ENCODE data around the gene ZNF540.
A peak's percentile ranks its signal among the peaks of the same experiment; 100 is the strongest.

The ZNF540 gene

GRCh38 chr19:37593996-37594303 is 726 bp upstream of the ZNF540 start:
- H3K27me3 ChIP-seq (ENCODE audit: insufficient read depth, poor library complexity, severe bottlenecking): no peaks in the 10 kb centered on the region
- DNase-seq (ENCODE audit: low read depth in 1 of 2, low spot score in 1 of 2): peak in 1 of 2 experiments; percentile 4
- TF ChIP-seq SPI1 (IDR thresholded peaks at IDR 0.05; ENCODE audit: borderline replicate concordance, low read depth): no peak
- TF ChIP-seq GABPA (IDR thresholded peaks at IDR 0.05; ENCODE audit: low read depth): no peak
- no peak for TF ChIP-seq CTCF (IDR thresholded peaks at IDR 0.05; ENCODE audit: insufficient read depth, low read length)
- TF ChIP-seq POLR2AphosphoS5 (IDR thresholded peaks at IDR 0.05; ENCODE audit: low read depth): no peak
- TF ChIP-seq REST (IDR thresholded peaks at IDR 0.05; ENCODE audit: insufficient replicate concordance, low read depth): peak; percentile 39
- H3K27ac ChIP-seq (replicated peaks): peak overlapping the region; percentile 85
- H3K4me3 ChIP-seq (replicated peaks; ENCODE audit: insufficient read depth, low read length): peak overlapping the region; percentile 87

GRCh38 chr19:37594982-37595382 is 306 bp downstream of the ZNF540 start:
- Histone ChIP-seq H3K27ac (replicated peaks) (peak overlapping the region; percentile 85), H3K4me3 (replicated peaks; ENCODE audit: insufficient read depth, low read length) (peak overlapping the region; percentile 87), H3K27me3 (ENCODE audit: insufficient read depth, poor library complexity, severe bottlenecking) (no peaks in the 10 kb centered on the region)
- no peak for TF ChIP-seq POLR2AphosphoS5 (IDR thresholded peaks at IDR 0.05; ENCODE audit: low read depth)
- DNase-seq (ENCODE audit: low read depth in 1 of 2, low spot score in 1 of 2): peak; percentile 56

- no peak overlapping the region for H3K4me3 ChIP-seq (replicated peaks; ENCODE audit: insufficient read depth, low read length)
- TF ChIP-seq CTCF (IDR thresholded peaks at IDR 0.05; ENCODE audit: insufficient read depth, low read length) (no peak), REST (IDR thresholded peaks at IDR 0.05; ENCODE audit: insufficient replicate concordance, low read depth) (no peak), SPI1 (IDR thresholded peaks at IDR 0.05; ENCODE audit: borderline replicate concordance, low read depth) (no peak), GABPA (IDR thresholded peaks at IDR 0.05; ENCODE audit: low read depth) (no peak), POLR2AphosphoS5 (IDR thresholded peaks at IDR 0.05; ENCODE audit: low read depth) (no peak)
- no peaks in the 10 kb centered on the region for H3K27me3 ChIP-seq (ENCODE audit: insufficient read depth, poor library complexity, severe bottlenecking)
- DNase-seq (ENCODE audit: low read depth in 1 of 2, low spot score in 1 of 2): no peak
- H3K27ac ChIP-seq (replicated peaks): no peak overlapping the region
Measured at GRCh38 chr19:37635076-37636056, 40.7 kb downstream of the ZNF540 start.

GRCh38 chr19:37654118-37654517 is 59.4 kb downstream of the ZNF540 start:
- peak overlapping the region; percentile 86 for H3K27ac ChIP-seq (replicated peaks)
- DNase-seq (ENCODE audit: low read depth in 1 of 2, low spot score in 1 of 2): no peak
- TF ChIP-seq GABPA (IDR thresholded peaks at IDR 0.05; ENCODE audit: low read depth): no peak

More at GRCh38 chr19:37654118-37654517, 59.4 kb downstream of the ZNF540 start:
- H3K27me3 ChIP-seq (ENCODE audit: insufficient read depth, poor library complexity, severe bottlenecking): no peaks in the 10 kb centered on the region
- H3K4me3 ChIP-seq (replicated peaks; ENCODE audit: insufficient read depth, low read length): peak overlapping the region; percentile 80
